SK-N-SH (cell line): ENCODE data around the gene RFX3. TPM values are rescaled to one million over a fixed set of nuclear protein-coding genes. Genes with fewer than 3 reads are reported as not detected.

Experiments
- CTCF ChIA-PET: fragments of 300-600, 350-600 bp; formaldehyde crosslinking; extraction: SDS; loops from one replicate; lab custom pipeline; 2021; lab: Yijun Ruan, JAX
- POLR2A ChIA-PET: fragments of 350-600 bp; sonication (Branson Sonifier 250); formaldehyde crosslinking; extraction: SDS; loops from one replicate; lab custom pipeline; 2020; ENCODE audit warnings: antibody characterized with exemption, inconsistent platforms; lab: Yijun Ruan, JAX
- DNase-seq: peaks from one replicate; pipeline ENCODE4 v3.0.0; 2012
- H2AFZ ChIP-seq: fragments of 200-600 bp; sonication (generic); 2 replicates; pipeline ENCODE4 v1.8.1; 2016; ENCODE audit warnings: antibody characterized with exemption, mild to moderate bottlenecking, low read depth
- H3F3A ChIP-seq: fragments of 200-600 bp; sonication (generic); replicated peaks from 2 replicates; pipeline ENCODE3; 2016; ENCODE audit warnings: antibody characterized with exemption, mild to moderate bottlenecking; ENCODE audit not compliant: insufficient read depth
- H3K27ac ChIP-seq, 2 experiments: fragments of 200-500 bp in 1 of 2; fragments of 200-600 bp in 1 of 2; sonication (Bioruptor generic) in 1 of 2; sonication (generic), shearing (Covaris generic) in 1 of 2; 2 replicates each; pipeline versions ENCODE4 v1.5.1 to v1.6.1; 2014 to 2016; ENCODE audit warnings: low read depth in 2 of 2, inconsistent platforms in 1 of 2, low read length in 1 of 2, mild to moderate bottlenecking in 1 of 2, mixed read lengths in 1 of 2
- H3K27me3 ChIP-seq: fragments of 200-600 bp; sonication (generic), shearing (Covaris generic); 2 replicates; pipeline ENCODE4 v1.6.1; 2016; ENCODE audit warnings: mixed run types; ENCODE audit not compliant: insufficient read depth
- H3K36me3 ChIP-seq, 2 experiments: fragments of 200-500 bp in 1 of 2; fragments of 200-600 bp in 1 of 2; sonication (Bioruptor generic) in 1 of 2; sonication (generic) in 1 of 2; replicated peaks in 1 of 2; 2 replicates each; pipeline versions ENCODE3 to v1.5.1; 2014 to 2016; ENCODE audit warnings: low read length in 1 of 2, mild to moderate bottlenecking in 1 of 2; ENCODE audit not compliant: insufficient read depth in 2 of 2, control insufficient read depth in 1 of 2
- H3K4me1 ChIP-seq, 2 experiments: fragments of 200-500 bp in 1 of 2; fragments of 200-600 bp in 1 of 2; sonication (Bioruptor generic) in 1 of 2; sonication (generic), shearing (Covaris generic) in 1 of 2; 2 replicates each; pipeline versions ENCODE4 v1.5.1 to v1.6.1; 2014 to 2016; ENCODE audit warnings: low read depth in 1 of 2, low read length in 1 of 2, mixed run types in 1 of 2; ENCODE audit not compliant: insufficient read depth in 2 of 2, control insufficient read depth in 1 of 2
- H3K4me2 ChIP-seq: fragments of 200-600 bp; sonication (generic), shearing (Covaris generic); 2 replicates; pipeline ENCODE4 v1.6.1; 2017; ENCODE audit warnings: mixed run types
- H3K4me3 ChIP-seq, 2 experiments: fragments of 200-500 bp in 1 of 2; fragments of 200-600 bp in 1 of 2; sonication (Bioruptor generic) in 1 of 2; sonication (generic), shearing (Covaris generic) in 1 of 2; 2 replicates each; pipeline versions ENCODE4 v1.5.1 to v1.8.1; 2014 to 2016; ENCODE audit warnings: low read depth in 2 of 2, inconsistent platforms in 1 of 2, low read length in 1 of 2, mild to moderate bottlenecking in 1 of 2, mixed read lengths in 1 of 2, moderate library complexity in 1 of 2
- H3K79me2 ChIP-seq: fragments of 200-600 bp; sonication (generic); 2 replicates; pipeline ENCODE4 v1.8.1; 2017; ENCODE audit warnings: mild to moderate bottlenecking; ENCODE audit not compliant: insufficient read depth
- H3K9ac ChIP-seq: fragments of 200-600 bp; sonication (generic); 2 replicates; pipeline ENCODE4 v1.6.1; 2017; ENCODE audit warnings: mixed run types
- H3K9me2 ChIP-seq: fragments of 200-600 bp; sonication (generic); 2 replicates; pipeline ENCODE4 v1.6.1; 2017; ENCODE audit warnings: mixed run types
- H3K9me3 ChIP-seq: fragments of 200-600 bp; sonication (generic); 2 replicates; pipeline ENCODE4 v1.6.1; 2017; ENCODE audit warnings: mixed run types, mild to moderate bottlenecking, moderate library complexity
- H4K20me1 ChIP-seq: fragments of 200-600 bp; sonication (generic); 2 replicates; pipeline ENCODE4 v1.6.1; 2017; ENCODE audit warnings: mild to moderate bottlenecking, mixed run types; ENCODE audit not compliant: insufficient read depth
- CHD2 ChIP-seq: fragments of 150-350 bp; IDR thresholded peaks from 2 replicates; pipeline ENCODE4 v1.6.1; 2018; ENCODE audit warnings: low read length; ENCODE audit not compliant: partially characterized antibody
- ELF1 ChIP-seq: IDR thresholded peaks from 2 replicates; pipeline ENCODE4 v1.4.0; 2012
- EP300 ChIP-seq, 2 experiments: IDR thresholded peaks; 2 replicates each; pipeline versions ENCODE4 v1.4.0 to v1.6.1; 2012; ENCODE audit warnings: borderline replicate concordance in 1 of 2, low read depth in 1 of 2, low read length in 1 of 2
- EZH2phosphoT487 ChIP-seq: fragments of 200-600 bp; sonication (generic); IDR thresholded peaks from 2 replicates; pipeline ENCODE4 v1.6.1; 2017; ENCODE audit warnings: low read depth, mixed run types, mild to moderate bottlenecking, antibody characterized with exemption, moderate library complexity, borderline replicate concordance
- FOSL2 ChIP-seq: IDR thresholded peaks from 2 replicates; pipeline ENCODE4 v1.4.0; 2012; ENCODE audit warnings: low read depth, mild to moderate bottlenecking, moderate library complexity, borderline replicate concordance
- FOXM1 ChIP-seq: IDR thresholded peaks from 2 replicates; pipeline ENCODE4 v1.4.0; 2012; ENCODE audit warnings: low read depth, mild to moderate bottlenecking
- GABPA ChIP-seq: IDR thresholded peaks from 2 replicates; pipeline ENCODE4 v1.4.0; 2012; ENCODE audit warnings: low read depth, mild to moderate bottlenecking
- GATA2 ChIP-seq: sonication (generic); formaldehyde crosslinking; IDR thresholded peaks from 2 replicates; pipeline ENCODE4 v1.5.0; 2020; ENCODE audit warnings: mild to moderate bottlenecking, missing genetic modification reagents
- IRF3 ChIP-seq: fragments of 150-350 bp; IDR thresholded peaks from 2 replicates; pipeline ENCODE4 v1.6.1; 2016; ENCODE audit warnings: mild to moderate bottlenecking, low read depth, low read length
- JUND ChIP-seq: IDR thresholded peaks from 2 replicates; pipeline ENCODE4 v1.4.0; 2012
- MEF2A ChIP-seq: IDR thresholded peaks from 2 replicates; pipeline ENCODE4 v1.4.0; 2012; ENCODE audit warnings: low read depth, borderline replicate concordance
- MXI1 ChIP-seq: IDR thresholded peaks from 2 replicates; pipeline ENCODE4 v1.6.1; 2012; ENCODE audit warnings: mild to moderate bottlenecking, low read depth, low read length, improper control_type of control experiment
- NFIC ChIP-seq: IDR thresholded peaks from 2 replicates; pipeline ENCODE4 v1.4.0; 2012; ENCODE audit warnings: borderline replicate concordance
- NRF1 ChIP-seq: IDR thresholded peaks from 2 replicates; pipeline ENCODE4 v1.6.1; 2012; ENCODE audit warnings: low read depth, mild to moderate bottlenecking, low read length
- POLR2AphosphoS5 ChIP-seq: IDR thresholded peaks from 2 replicates; pipeline ENCODE4 v1.6.1; 2012; ENCODE audit warnings: low read depth, low read length
- RAD21 ChIP-seq: IDR thresholded peaks from 2 replicates; pipeline ENCODE4 v1.6.1; 2012; ENCODE audit warnings: mild to moderate bottlenecking, low read length
- RCOR1 ChIP-seq: fragments of 150-350 bp; IDR thresholded peaks from 2 replicates; pipeline ENCODE4 v1.6.1; 2017; ENCODE audit warnings: antibody characterized with exemption, low read length
- RFX5 ChIP-seq: IDR thresholded peaks from 2 replicates; pipeline ENCODE4 v1.6.1; 2012; ENCODE audit warnings: mild to moderate bottlenecking, improper control_type of control experiment, low read length
- RXRA ChIP-seq: IDR thresholded peaks from 2 replicates; pipeline ENCODE4 v1.4.0; 2012; ENCODE audit warnings: low read depth, mild to moderate bottlenecking, borderline replicate concordance
- SMC3 ChIP-seq: IDR thresholded peaks from 2 replicates; pipeline ENCODE4 v1.6.1; 2012; ENCODE audit warnings: low read depth, low read length, improper control_type of control experiment
- TAF1 ChIP-seq: IDR thresholded peaks from 2 replicates; pipeline ENCODE4 v1.6.1; 2012; ENCODE audit warnings: low read depth, mild to moderate bottlenecking, low read length, moderate library complexity, borderline replicate concordance
- TCF12 ChIP-seq: IDR thresholded peaks from 2 replicates; pipeline ENCODE4 v1.4.0; 2012
- TEAD4 ChIP-seq: IDR thresholded peaks from 2 replicates; pipeline ENCODE4 v1.4.0; 2012; ENCODE audit warnings: mild to moderate bottlenecking, borderline replicate concordance; ENCODE audit not compliant: insufficient read depth
- USF1 ChIP-seq: IDR thresholded peaks from 2 replicates; pipeline ENCODE4 v1.4.0; 2012; ENCODE audit warnings: low read depth, borderline replicate concordance
- USF2 ChIP-seq: fragments of 150-350 bp; IDR thresholded peaks from 2 replicates; pipeline ENCODE4 v1.6.1; 2017; ENCODE audit warnings: antibody characterized with exemption, low read length, low read depth, borderline replicate concordance
- ZBTB33 ChIP-seq: IDR thresholded peaks from 2 replicates; pipeline ENCODE4 v1.4.0; 2012; ENCODE audit warnings: low read depth, borderline replicate concordance
- polyA plus RNA-seq, 3 experiments: library from polyadenylated mRNA; depleted of rRNA; stranded (reverse); fragments of >200 nt; gene quantifications; 2 replicates each; pipeline ENCODE4 v1.2.3, GENCODE V29; 2012
- TF ChIP-seq, protein P1 (sequence below): IDR thresholded peaks from 2 replicates; pipeline ENCODE4; 2012
- TF ChIP-seq, protein P2 (sequence below): IDR thresholded peaks from 2 replicates; pipeline ENCODE4 v1.4.0; 2012; ENCODE audit warnings: low read depth
- TF ChIP-seq, protein P3 (sequence below): fragments of 200-600 bp; sonication (generic); IDR thresholded peaks from 2 replicates; pipeline ENCODE4 v1.6.1; 2017; ENCODE audit warnings: antibody characterized with exemption, mild to moderate bottlenecking, moderate library complexity

The RFX3 gene
- polyA plus RNA-seq, 1 of the 3 experiments (the other 2 are of a cell fraction), result 1.7 TPM

GRCh38 chr9:3446313-3446712 is 79.5 kb downstream of the RFX3 start:
- Histone ChIP-seq H3K4me3 (no peak overlapping the region), H3K79me2 (no peaks in the 10 kb centered on the region), H3K9me2 (no peaks in the 10 kb centered on the region), H3K4me1 (peaks cover 0 to 3% of the 10 kb centered on the region in 2 experiments; a peak in 1 of 4 replicates), H3K9me3 (no peaks in the 10 kb centered on the region), H3K4me2 (no peak overlapping the region), H4K20me1 (no peaks in the 10 kb centered on the region), H3K27me3 (no peaks in the 10 kb centered on the region), H3K27ac (peak overlapping the region in 1 of 2 experiments; percentile 81; a peak in 1 of 4 replicates), H3K9ac (no peak overlapping the region), H2AFZ (no peak overlapping the region), H3F3A (peaks cover 4% of the 10 kb centered on the region), H3K36me3 (no peaks in the 10 kb centered on the region)
- ChIA-PET POLR2A (no interaction called here), CTCF (no interaction called here)
- no peak for DNase-seq
- no peak for TF ChIP-seq ZBTB33
- TF ChIP-seq USF1, result no peak
- TF ChIP-seq RAD21, result no peak
- TF ChIP-seq RCOR1, result no peak
- no peak for TF ChIP-seq RXRA
- TF ChIP-seq MXI1, result no peak
- TF ChIP-seq NFIC, result 0 out of 2 replicates have a peak, but pooled peaks have one; percentile 7
- TF ChIP-seq GATA2 (CRISPR knock-in tag), result no peak
- no peak for TF ChIP-seq SMC3
- TF ChIP-seq EP300 (IDR thresholded peaks at IDR 0.05; ENCODE audit: borderline replicate concordance in 1 of 2, low read depth in 1 of 2, low read length in 1 of 2), result peak in 1 of 2 experiments; percentile 51; a peak in 1 of 4 replicates
- TF ChIP-seq CHD2, result no peak
- TF ChIP-seq USF2, result no peak
- no peak for TF ChIP-seq GABPA
- TF ChIP-seq MEF2A, result no peak
- TF ChIP-seq, protein P1, sequence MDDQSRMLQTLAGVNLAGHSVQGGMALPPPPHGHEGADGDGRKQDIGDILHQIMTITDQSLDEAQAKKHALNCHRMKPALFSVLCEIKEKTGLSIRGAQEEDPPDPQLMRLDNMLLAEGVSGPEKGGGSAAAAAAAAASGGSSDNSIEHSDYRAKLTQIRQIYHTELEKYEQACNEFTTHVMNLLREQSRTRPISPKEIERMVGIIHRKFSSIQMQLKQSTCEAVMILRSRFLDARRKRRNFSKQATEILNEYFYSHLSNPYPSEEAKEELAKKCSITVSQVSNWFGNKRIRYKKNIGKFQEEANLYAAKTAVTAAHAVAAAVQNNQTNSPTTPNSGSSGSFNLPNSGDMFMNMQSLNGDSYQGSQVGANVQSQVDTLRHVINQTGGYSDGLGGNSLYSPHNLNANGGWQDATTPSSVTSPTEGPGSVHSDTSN, result peak; percentile 38; the same call in 1 of the 2 replicates
- TF ChIP-seq TAF1, result no peak
- no peak for TF ChIP-seq NRF1
- TF ChIP-seq EZH2phosphoT487, result no peak
- TF ChIP-seq IRF3, result no peak
- TF ChIP-seq FOXM1, result no peak
- no peak for TF ChIP-seq JUND
- peak; percentile 83 for TF ChIP-seq TCF12
- TF ChIP-seq FOSL2, result no peak
- TF ChIP-seq ELF1, result no peak
- TF ChIP-seq POLR2AphosphoS5, result peak; percentile 22; the same call in 1 of the 2 replicates
- TF ChIP-seq, protein P2, sequence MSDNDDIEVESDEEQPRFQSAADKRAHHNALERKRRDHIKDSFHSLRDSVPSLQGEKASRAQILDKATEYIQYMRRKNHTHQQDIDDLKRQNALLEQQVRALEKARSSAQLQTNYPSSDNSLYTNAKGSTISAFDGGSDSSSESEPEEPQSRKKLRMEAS, result no peak
- TF ChIP-seq RFX5, result no peak
- TF ChIP-seq, protein P3, sequence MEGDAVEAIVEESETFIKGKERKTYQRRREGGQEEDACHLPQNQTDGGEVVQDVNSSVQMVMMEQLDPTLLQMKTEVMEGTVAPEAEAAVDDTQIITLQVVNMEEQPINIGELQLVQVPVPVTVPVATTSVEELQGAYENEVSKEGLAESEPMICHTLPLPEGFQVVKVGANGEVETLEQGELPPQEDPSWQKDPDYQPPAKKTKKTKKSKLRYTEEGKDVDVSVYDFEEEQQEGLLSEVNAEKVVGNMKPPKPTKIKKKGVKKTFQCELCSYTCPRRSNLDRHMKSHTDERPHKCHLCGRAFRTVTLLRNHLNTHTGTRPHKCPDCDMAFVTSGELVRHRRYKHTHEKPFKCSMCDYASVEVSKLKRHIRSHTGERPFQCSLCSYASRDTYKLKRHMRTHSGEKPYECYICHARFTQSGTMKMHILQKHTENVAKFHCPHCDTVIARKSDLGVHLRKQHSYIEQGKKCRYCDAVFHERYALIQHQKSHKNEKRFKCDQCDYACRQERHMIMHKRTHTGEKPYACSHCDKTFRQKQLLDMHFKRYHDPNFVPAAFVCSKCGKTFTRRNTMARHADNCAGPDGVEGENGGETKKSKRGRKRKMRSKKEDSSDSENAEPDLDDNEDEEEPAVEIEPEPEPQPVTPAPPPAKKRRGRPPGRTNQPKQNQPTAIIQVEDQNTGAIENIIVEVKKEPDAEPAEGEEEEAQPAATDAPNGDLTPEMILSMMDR, result no peak
- TF ChIP-seq TEAD4, result no peak
